Endodermal cell (in vitro differentiated cells): ENCODE results near the gene FCRL4. TPM values are rescaled to one million over a fixed set of nuclear protein-coding genes. Genes with fewer than 3 reads are reported as not detected.

Experiments used
- DNase-seq: peaks from one replicate; pipeline ENCODE4 v3.0.0-alpha.2; 2017
- H3K27ac ChIP-seq: 2 replicates; pipeline ENCODE4 v1.5.1; 2013; ENCODE audit warnings: mild to moderate bottlenecking, low read depth, low read length, moderate library complexity
- H3K27me3 ChIP-seq: 2 replicates; pipeline ENCODE4 v1.6.1; 2013; ENCODE audit warnings: mild to moderate bottlenecking, low read length, moderate library complexity; ENCODE audit not compliant: insufficient read depth, control insufficient read depth, poor library complexity, severe bottlenecking
- H3K36me3 ChIP-seq: 2 replicates; pipeline ENCODE4 v1.7.0; 2013; ENCODE audit warnings: mild to moderate bottlenecking, low read length, moderate library complexity; ENCODE audit not compliant: control insufficient read depth, insufficient read depth
- H3K4me1 ChIP-seq: one replicate; pipeline ENCODE4 v1.7.0; 2013; ENCODE audit warnings: low read length; ENCODE audit not compliant: control insufficient read depth, insufficient read depth
- H3K4me3 ChIP-seq: 2 replicates; pipeline ENCODE4 v1.5.1; 2013; ENCODE audit warnings: mild to moderate bottlenecking, low read length, moderate library complexity
- H3K9ac ChIP-seq: 2 replicates; pipeline ENCODE4 v1.6.1; 2013; ENCODE audit warnings: mild to moderate bottlenecking, low read length, moderate library complexity; ENCODE audit not compliant: poor library complexity, severe bottlenecking; ENCODE audit errors: extremely low read depth
- H3K9me3 ChIP-seq: 2 replicates; pipeline ENCODE4 v1.6.1; 2013; ENCODE audit warnings: mild to moderate bottlenecking, low read length, moderate library complexity; ENCODE audit not compliant: control insufficient read depth
- H3K27ac Mint-ChIP-seq: 2 replicates; pipeline ENCODE4 v1.8.0; 2020; ENCODE audit warnings: mixed read lengths
- H3K27me3 Mint-ChIP-seq: 2 replicates; pipeline ENCODE4 v1.8.0; 2021; ENCODE audit warnings: mild to moderate bottlenecking, mixed read lengths; ENCODE audit not compliant: insufficient read depth
- H3K36me3 Mint-ChIP-seq: 2 replicates; pipeline ENCODE4 v1.8.0; 2020; ENCODE audit warnings: low read depth, mixed read lengths
- H3K4me1 Mint-ChIP-seq: 2 replicates; pipeline ENCODE4 v1.8.0; 2020; ENCODE audit warnings: mixed read lengths
- H3K4me3 Mint-ChIP-seq: 2 replicates; pipeline ENCODE4 v1.8.0; 2020; ENCODE audit warnings: mild to moderate bottlenecking, moderate library complexity, mixed read lengths
- H3K9me3 Mint-ChIP-seq: 2 replicates; pipeline ENCODE4 v1.8.0; 2020; ENCODE audit warnings: mild to moderate bottlenecking, mixed read lengths
- CTCF ChIP-seq: fragments of 200-600 bp; sonication (generic); conservative IDR thresholded peaks from 2 replicates; pipeline ENCODE4 v1.5.0; 2021; ENCODE audit warnings: antibody characterized with exemption, mild to moderate bottlenecking
- WGBS, 2 experiments: methylation state at CpG; one replicate each; pipeline versions ENCODE4 v1.1.5 to v1.1.7; 2013; ENCODE audit warnings: missing lambda C conversion rate in 2 of 2, mixed read lengths in 1 of 2; ENCODE audit not compliant: insufficient coverage in 1 of 2, insufficient read length in 1 of 2; 5-methylcytosine and 5-hydroxymethylcytosine counted together
- total RNA-seq, 2 donors: library from RNA; stranded (reverse); fragmentation: NEBNext Ultra II Directional in 1 of 2; extraction: Animal tissue kit (Norgen Biotek cat#: 25700) in 1 of 2; gene quantifications; 2 replicates in 1 of 2; 3 replicates in 1 of 2; pipeline ENCODE4 v1.2.1, GENCODE V29; 2021

The FCRL4 gene
- total RNA-seq, 2 donors from 2014 or later: not detected

- no peaks in the 10 kb centered on the region for H3K27me3 ChIP-seq
- WGBS, 2 experiments: 42 to 67% methylated on average over 2 to 4 of the region's 4 CpGs
- peak; percentile 80 for DNase-seq
- Mint-ChIP-seq H3K27ac (no peak overlapping the region), H3K4me1 (no peaks in the 10 kb centered on the region), H3K4me3 (no peak overlapping the region), H3K9me3 (no peaks in the 10 kb centered on the region), H3K36me3 (no peaks in the 10 kb centered on the region), H3K27me3 (no peaks in the 10 kb centered on the region)
- no peak overlapping the region for H3K4me3 ChIP-seq
- TF ChIP-seq CTCF: peak; percentile 88
- no peaks in the 10 kb centered on the region for H3K4me1 ChIP-seq
- no peaks in the 10 kb centered on the region for H3K9me3 ChIP-seq
- no peak overlapping the region for H3K27ac ChIP-seq
- no peaks in the 10 kb centered on the region for H3K36me3 ChIP-seq
- no peak overlapping the region for H3K9ac ChIP-seq
Measured at GRCh38 chr1:157580179-157580827, 17.6 kb downstream of the FCRL4 start.

GRCh38 chr1:157577420-157577819 is 20.5 kb downstream of the FCRL4 start:
- 86 to 93% methylated on average over 3 of the region's 3 CpGs for whole genome bisulfite sequencing, 2 experiments
- Mint-ChIP-seq H3K27ac (no peak overlapping the region), H3K4me3 (no peak overlapping the region), H3K27me3 (no peaks in the 10 kb centered on the region), H3K36me3 (no peaks in the 10 kb centered on the region), H3K9me3 (no peaks in the 10 kb centered on the region), H3K4me1 (peaks cover 5% of the 10 kb centered on the region)
- Histone ChIP-seq H3K36me3 (no peaks in the 10 kb centered on the region), H3K9me3 (no peaks in the 10 kb centered on the region), H3K4me3 (no peak overlapping the region), H3K9ac (no peak overlapping the region), H3K4me1 (no peaks in the 10 kb centered on the region), H3K27ac (no peak overlapping the region), H3K27me3 (no peaks in the 10 kb centered on the region)
- TF ChIP-seq CTCF: no peak
- no peak for DNase-seq

GRCh38 chr1:157575744-157576143 is 22.1 kb downstream of the FCRL4 start:
- no peak overlapping the region for H3K9ac ChIP-seq
- H3K4me3 ChIP-seq: no peak overlapping the region
- H3K9me3 ChIP-seq: no peaks in the 10 kb centered on the region
- no peaks in the 10 kb centered on the region for H3K36me3 ChIP-seq
- TF ChIP-seq CTCF: no peak
- Mint-ChIP-seq H3K4me1 (peaks cover 5% of the 10 kb centered on the region), H3K27me3 (no peaks in the 10 kb centered on the region), H3K9me3 (no peaks in the 10 kb centered on the region), H3K36me3 (no peaks in the 10 kb centered on the region), H3K4me3 (no peak overlapping the region), H3K27ac (no peak overlapping the region)
- no peak overlapping the region for H3K27ac ChIP-seq
- H3K27me3 ChIP-seq: no peaks in the 10 kb centered on the region
- WGBS, 2 experiments: 86 to 92% methylated on average over 1 to 2 of the region's 2 CpGs
- no peaks in the 10 kb centered on the region for H3K4me1 ChIP-seq
- no peak for DNase-seq
